ENCODE data around the gene EML5.
A peak's percentile ranks its signal among the peaks of the same experiment; 100 is the strongest.

EML5 gene

DNA sequence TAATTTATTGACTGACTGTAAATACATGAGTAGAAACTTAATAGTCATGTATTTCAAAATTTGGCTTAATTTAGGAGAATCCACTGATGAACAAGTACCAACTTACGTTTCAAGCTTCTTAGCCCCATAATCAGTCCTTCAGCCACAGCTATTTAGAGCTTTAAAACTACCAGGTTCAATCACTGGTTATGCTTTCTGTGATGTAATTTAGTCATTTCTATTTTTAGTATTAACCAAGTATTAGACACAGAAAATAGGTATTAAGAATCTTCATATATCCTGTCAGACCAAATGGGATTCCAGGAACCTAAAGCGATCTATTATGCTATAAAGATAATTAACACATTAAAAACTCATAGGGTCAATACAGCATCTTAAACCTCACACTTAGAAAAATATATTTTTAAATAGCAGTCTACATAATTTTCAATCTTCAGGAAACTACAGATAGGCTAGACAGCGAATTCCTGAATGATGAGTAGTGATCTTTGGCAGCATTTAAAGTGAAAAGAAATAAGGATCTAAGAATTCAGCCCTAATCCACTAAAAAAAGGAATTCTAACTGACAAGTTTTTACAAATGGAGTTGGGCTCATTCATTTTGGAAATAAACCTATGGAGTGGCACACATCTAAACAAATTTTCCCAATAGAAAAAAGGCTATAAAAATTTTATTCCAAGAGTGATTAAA lies 178.4 kb downstream of the EML5 start:
- no peak for DNase-seq

DNA sequence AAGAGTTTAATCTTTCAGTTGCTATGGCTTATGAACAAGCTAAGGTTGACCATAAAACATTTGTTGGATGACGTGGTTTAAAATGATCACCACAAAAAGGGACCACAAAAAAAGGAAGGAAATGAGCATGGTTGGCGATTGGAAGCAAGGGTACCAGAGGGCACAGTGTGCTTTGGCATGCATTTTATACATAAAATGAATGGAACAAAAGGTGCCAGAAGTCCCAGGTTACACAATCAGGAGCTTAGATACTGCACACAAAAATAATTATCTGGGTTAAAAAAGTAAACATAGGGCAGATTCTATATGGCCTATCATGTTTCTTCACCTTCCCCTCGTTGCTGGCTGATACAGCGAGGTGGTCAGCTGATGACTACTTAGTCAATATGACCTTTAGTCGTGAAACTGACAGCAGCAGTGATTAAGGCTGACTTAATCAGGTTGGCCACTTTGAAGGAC lies 179.2 kb downstream of the EML5 start:
- no peak for DNase-seq

DNA sequence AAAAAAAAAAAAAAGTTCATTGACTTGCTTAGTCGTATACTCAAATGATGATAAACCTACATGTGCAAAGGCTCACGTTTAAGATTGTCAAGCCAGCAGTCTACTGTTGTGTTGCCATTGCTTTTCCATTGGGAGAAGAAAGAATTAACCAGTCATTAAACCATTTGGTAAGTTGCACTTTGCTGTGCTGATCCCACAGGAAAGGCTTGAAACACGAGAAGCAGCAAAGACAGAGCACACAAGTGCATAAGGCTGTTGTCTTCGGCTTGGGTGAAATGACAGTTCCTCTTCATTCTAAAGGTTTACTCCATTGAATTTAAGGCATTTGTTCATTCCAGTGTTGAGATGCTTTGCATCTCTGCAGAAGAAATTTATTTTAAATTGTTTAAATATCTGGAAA lies 179.8 kb downstream of the EML5 start:
- no peak for DNase-seq

DNA sequence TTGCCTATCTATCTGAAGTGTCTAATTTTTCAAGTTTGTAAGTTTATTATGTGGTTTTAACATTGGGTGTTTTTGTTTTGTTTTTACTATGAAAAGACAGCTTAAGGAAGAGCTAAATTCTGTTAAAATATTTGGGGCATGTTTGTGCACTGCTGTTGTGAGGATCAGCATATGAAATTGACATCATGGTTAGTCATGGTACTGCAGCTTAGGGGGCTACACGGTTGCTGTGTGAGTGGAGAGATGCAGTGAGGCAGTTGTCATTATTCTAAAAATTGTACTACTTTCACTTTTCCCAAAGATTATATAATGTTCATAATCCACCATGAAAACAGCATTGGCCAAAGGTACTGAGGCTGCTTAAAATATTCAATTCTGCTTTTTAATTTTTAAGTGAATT lies 180.9 kb downstream of the EML5 start:
- no peak for DNase-seq

DNA sequence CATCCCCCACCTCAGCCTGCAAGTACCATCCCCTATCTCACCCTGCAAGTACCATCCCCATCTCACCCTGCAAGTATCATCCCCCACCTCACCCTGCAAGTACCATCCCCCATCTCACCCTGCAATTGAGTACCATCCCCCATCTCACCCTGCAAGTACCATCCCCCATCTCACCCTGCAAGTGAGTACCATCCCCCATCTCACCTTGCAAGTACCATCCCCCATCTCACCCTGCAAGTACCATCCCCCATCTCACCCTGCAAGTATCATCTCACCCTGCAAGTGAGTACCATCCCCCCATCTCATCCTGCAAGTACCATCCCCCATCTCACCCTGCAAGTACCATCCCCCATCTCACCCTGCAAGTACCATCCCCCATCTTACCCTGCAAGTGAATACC lies 184.9 kb downstream of the EML5 start:
- DNase-seq: no peak

DNA sequence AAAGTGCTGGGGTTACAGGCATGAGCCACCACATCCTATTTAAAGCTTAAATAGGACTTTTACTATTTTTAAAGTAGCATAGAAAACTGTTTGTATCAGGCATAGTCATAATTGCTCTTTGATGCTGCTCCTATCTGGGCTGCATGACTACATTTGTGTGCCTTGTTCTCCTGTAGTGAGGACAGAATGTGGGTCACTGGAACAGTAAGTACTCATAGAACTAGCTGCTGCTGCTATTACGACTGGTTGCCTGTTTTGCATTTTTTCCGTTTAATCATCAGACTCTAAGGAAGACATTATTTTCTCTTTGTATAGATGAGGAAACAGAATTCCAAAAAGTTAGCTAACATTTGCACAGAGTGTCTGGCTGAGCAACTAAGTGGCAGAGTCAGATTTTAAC lies 187.2 kb downstream of the EML5 start:
- no peak for DNase-seq

DNA sequence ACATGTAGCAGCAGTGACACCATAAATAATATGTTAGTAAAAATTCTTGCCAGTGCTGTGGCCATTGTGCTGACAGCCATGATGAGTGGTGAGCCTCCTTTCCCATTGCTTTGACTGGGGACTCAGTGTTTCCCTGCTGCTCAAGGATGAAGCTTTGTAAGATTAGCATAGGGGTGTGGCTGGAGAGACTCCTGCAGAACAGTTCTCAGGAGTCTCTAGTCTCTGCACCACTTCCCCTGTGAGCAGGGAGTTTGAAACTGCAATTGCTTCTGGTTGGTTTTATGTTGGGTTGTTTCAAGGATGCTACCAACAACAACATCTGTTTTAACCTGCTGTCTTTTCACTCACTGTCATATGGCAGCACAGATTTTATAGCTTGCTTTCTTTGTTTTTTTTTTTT lies 188.5 kb downstream of the EML5 start:
- DNase-seq: no peak

DNA sequence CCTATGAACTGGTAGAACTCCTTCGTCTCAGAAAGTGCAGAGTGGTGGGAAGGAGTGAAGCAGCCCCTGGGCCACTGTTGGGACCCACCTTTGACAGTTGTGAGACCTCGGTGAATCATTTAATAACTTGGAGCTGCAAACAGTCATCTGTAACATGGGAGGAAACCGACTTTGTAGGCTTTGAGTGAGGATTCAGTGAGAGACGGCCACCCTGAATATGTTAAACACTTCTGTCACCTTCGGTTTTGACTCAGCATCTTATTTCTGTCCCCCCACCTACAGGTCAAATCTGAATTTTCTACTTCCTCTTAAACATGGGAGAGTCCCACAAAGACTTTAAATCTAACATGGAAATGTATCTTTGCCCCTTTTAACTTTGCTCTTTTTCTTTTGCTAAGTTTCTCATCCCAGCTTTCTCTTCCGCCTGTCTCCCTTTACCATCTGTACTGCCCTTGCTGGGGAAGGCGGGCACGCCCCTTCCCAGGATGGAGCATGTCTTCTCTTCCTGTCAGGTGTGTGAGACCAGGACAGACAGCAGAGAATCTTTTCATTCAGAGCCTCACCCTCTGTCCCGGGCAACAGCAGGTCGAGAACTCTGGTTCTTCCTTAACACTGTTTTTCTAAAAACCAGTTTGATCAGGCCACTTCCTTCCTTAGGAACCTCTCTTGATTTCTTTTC lies 192.9 kb downstream of the EML5 start:
- no peak for DNase-seq

DNA sequence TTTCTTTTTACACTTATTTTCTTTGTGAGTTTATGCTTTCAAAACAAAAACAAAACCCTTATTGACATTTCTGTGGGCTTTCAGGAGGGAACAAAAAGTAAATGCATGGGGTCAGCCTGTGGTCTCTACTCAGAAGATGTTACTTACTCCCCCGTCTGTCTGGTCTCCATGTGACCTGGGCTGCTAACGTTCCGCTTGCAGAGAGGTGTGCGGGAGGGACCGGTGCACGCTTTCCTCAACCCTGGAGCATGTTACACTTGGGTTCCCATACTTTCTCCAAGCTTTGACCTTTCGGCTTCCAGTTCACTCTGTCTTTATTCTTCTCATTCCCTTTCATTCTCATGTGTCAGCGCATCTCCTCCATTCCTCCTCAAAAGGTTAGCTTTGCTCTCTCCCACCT lies 193.4 kb downstream of the EML5 start:
- no peak for DNase-seq

DNA sequence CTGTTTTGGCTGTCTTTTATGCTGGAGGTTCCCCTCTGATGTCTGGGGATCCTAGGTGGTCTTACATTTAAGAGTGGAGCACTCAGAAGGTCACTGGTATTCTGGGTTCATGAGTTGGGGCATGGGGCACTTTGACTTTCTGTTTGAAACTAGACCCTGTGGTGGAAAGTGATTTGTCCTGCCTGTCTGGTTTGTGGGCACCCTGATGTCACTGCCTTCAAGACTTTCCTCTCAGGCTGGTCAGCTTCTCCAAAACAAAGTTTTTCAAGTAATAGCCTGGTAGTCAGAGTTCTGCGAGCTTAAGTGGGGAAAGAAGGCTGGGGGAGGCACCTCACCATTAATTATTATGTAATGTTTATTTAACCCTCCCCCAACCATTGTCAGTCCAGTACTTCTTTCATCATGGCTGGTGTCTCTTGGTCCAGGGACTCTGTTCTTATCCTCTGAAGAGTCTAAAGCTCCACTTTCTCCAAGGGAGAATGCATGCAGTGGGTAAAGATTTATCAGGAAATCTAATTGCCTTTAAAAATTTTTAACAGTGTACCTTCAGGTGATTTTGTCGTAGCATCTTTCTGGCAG lies 194.6 kb downstream of the EML5 start:
- no peak for DNase-seq

DNA sequence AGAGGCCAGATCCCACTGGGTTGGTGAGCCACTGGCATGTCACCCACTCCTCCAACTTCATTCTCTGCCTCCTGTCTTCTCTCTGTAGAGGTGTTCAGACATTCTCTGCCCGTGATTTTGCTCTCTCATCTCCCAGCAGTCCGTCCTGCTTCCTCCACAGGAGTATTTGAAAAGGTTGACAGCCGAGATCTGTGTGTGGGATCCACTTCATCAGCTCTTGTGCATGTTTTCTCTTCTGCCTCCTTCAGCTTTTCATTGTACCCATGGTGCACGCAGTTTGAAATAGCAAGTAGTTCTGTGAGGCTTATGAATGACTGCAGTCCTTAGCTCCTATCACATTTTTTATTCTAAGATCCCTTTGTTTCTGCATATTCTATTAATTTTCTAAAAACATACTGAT lies 195.2 kb downstream of the EML5 start:
- DNase-seq: no peak

DNA sequence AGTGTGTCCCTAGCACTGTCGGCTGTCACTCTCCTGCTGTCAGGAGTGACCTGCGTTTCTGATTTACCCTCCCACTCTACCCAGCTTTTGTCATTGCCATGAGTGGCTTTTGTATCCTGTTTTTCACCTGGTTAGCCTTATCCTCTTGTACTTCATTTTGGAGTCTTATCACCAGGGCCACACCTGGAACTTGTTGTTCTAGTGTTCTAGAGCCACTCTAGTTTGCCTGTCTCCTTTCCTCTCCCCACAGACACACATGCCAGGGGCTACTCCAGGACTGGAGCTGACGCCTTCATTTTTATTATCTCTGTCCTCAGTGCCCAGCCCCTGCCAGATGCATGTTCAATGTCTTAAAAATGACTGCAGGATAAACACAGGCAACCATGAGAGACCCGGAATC lies 195.7 kb downstream of the EML5 start:
- DNase-seq: no peak

DNA sequence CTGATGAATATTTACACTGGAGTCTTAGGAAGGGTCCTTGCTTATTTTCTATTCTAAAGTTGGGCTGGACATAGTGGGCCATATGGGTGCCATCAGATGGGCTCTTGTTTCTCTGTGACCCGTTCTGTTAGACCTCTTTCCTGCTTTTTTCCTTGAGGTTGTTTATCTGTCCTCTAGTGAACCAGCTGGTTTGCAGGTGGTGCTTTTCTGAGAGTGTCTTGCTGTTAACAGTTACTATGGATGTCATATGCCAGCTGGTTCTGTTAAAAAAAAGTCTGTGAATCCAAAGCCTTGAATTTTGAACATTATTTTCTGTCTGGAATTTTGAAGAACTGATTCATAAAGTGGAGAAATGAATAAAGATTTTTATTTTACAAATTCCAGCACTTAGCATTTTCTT lies 200.7 kb downstream of the EML5 start:
- DNase-seq: no peak

DNA sequence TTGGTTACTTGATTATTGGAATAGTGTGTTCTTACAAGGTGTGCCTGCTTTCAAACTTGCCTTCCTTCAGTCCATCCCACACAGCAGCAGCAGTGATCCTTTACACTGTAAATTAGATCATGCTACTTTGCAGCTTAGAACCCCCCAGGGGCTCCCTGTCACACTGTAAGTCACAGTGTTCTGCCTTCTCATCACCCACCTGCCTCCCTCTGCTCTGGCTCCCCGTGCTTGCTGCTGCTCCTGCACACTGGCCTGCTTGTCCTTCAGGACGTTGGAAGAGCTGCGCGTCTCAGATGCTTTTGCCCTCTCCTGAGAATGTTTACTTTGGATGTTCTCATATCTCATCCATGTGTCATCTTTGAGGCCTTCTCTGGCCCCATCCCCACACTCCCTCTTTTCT lies 202.6 kb downstream of the EML5 start:
- DNase-seq: no peak

DNA sequence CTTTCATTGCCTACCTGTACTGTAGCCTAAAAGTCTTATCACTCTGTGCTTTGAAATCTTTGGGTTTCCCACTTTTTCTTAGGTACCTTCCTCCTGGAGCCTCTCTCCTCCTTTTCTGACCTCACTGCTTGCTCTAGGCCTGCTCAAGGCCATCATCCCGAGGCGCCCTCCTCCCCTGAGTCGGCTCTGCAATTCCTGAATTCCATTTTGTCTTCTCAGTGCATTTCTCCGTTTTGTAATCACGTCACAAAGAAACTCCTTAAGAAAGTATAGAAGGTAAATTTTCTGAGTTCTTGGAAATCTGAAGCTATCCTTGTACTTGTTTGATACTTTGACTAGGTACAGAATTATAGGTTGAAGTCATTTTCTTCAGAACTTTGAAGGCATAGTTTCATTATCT lies 204.7 kb downstream of the EML5 start:
- no peak for DNase-seq

DNA sequence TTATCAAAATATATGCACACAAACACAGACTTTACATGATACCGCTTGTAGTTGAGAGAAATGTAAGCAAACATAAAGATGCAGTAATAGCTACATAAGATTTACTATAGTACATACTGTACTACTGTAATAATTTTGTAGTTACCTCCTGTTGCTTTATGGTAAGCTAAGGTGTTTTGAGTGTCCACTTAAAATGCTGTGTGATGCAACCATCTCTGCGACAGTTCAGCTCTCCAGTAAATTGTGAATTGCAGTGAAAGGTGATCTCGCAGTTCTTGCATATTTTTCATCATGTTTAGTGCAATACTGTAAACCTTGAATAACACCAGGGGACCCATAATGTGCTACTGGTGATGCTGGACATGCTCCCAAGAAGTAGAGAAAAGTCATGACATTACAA lies 208.3 kb downstream of the EML5 start:
- DNase-seq: no peak

DNA sequence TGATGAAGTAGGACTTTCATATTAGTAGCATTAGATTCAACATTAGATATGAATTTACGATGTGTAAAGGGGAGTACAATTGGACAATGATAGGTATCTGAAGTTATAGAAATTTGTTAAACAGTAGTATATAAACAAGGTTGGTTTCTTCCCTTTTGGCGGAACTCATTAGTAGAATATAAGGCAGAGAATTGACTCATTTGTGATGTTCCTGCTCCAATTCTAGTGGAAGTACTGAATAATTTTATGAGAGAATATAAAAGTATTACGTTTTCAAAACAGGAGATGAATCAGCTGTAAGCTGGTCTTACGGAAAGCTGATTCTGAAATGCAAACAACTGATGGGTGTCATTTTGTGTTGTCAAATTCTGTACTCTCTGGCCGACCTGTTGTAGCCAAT lies 216.5 kb downstream of the EML5 start:
- DNase-seq: no peak

DNA sequence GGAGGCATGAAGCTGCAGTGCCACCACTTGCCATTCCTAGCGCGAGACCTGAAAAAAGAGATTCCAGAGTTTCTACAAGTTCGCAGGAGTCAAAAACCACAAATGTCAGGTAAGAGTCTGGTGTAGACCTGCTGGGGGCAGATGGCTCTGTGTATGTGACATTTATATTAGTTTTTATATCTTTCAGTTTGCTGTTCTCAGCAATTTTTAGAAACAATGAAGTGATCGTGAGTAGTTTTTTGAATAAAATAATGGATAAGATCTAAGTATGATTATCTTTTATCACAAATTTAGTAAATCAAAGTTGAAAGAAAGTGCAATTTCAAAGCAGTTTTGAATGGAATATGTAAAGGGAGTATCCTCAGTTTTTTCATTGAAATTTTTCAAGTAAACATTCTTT lies 220.6 kb downstream of the EML5 start:
- no peak for DNase-seq

DNA sequence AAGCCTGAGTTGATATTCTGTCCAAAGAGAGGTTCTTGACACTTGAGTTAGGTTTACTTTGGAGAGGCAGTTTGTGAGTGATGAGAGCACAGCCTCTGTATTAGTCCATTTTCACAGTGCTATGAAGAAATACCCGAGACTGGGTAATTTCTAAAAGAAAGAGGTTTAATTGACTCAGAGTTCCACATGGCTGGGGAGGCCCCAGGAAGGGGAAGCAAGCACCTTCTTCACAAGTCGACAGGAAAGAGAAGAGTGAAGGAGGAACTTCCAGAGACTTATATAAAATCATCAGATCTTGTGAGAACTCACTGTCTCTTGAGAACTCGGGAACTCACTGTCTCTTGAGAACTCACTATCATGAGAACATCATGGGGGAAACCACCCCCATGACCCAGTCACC lies 224.6 kb downstream of the EML5 start:
- no peak for DNase-seq

DNA sequence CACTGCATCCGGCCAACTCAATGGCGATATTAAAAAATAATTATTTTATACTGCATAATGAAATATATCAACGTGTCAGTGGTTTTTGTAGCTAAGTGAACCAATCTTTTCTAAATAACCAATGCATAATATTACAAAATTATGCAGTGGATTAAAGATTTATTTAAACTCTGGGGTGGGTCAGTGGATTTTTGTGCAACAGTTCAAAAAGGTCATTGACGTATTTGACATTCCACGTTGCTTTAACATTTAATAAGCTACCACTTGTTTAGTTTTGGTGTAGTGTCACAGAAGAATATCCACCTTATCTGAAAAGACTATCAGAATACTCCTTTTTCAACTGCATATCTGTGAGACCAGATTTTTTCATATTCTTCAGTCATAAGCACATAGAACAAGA lies 227.3 kb downstream of the EML5 start:
- no peak for DNase-seq

DNA sequence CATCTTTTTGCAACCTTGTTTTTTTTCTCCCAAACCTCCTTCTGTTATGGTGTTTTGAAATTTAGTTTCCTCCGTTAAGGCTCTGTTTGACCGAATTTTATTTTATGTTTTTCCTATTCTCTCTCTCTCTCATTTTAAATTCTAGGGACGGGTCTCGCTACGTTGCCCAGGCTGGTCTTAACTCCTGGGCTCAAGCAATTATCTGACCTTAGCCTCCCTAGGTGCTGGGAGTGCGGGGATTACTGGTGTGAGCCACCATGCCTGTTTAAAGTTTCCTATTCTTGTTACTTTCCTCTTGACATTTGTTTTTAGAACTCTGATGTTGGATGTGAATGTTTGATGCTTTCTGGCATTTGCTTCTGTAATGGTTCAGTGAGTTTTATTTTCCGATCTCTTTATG lies 228.9 kb downstream of the EML5 start:
- no peak for DNase-seq

DNA sequence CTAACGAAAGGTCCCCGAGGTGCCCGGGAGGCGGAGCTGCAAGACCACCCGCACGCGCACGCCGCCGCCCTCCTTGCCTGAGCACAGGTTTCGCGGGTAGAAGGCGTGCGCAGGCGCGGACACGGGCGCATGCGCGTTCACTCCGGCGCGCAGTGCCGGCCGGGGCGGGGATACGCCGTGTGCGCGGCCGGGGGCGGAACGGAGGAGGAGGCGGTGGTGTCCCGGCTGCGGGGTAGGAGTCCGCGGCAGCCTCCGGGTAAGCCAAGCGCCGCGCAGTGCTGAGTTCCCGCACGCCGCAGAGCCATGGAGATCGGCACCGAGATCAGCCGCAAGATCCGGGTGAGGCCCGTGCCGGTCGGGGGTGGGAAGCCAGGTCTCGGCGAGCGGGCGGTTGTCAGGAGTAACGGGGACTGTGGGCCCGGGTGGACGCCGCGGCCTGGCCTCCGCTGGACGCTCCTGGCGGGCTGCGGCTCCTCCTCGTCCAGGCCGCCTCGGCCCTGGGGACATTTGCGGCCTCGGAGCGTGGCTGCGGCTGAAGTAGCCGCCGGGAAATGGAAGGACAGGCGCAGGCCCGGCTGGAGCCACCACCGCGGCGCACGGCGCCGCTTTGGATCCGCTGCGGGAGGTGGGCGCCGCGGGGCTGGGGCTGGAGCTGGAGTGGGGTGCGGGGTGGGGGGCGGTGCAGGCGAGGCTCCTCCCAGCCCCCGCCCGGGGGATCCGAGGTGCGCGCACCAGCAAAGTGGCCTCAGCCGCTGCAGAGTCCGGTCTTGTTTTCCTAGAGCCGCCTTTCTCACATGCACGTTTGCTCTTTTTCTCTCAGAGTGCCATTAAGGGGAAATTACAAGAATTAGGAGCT lies 229.7 kb downstream of the EML5 start, which contains the start of gene ZC3H14:
Gene ZC3H14, plus strand, starts transcription at position 207 of the 856 bp plus-strand sequence. Its CDS starts 97 bp downstream, at position 304.
- peak; percentile 79 for DNase-seq

DNA sequence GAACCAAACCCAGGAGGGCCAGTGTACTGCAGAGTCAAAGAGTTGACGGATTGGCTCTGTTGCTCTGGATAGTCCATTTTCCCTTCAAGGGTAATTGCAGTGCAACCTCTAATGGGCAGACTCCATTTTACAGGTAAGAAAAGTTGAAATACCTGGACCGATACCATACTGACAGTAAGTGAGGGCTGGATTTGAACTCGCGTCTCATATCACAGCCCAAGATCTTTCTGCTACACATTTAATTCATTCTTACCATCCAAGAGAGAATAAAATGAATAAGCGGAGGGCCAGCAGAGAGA lies 230.3 kb downstream of the EML5 start:
- no peak for DNase-seq

All from activated gamma-delta T cell (primary cell).